Tibial nerve (tissue), 4 donors: ENCODE results near the gene STEAP1B.

Experiments used
- CTCF ChIP-seq, 5 experiments: fragments of 200-600 bp in 3 of 5; fragments of 450-650 bp in 2 of 5; sonication (generic) in 3 of 5; IDR thresholded peaks; one replicate each; pipeline ENCODE4 v1.5.1; 2016 to 2019; ENCODE audit warnings: antibody characterized with exemption in 5 of 5, mild to moderate bottlenecking in 3 of 5, moderate library complexity in 2 of 5
- EP300 ChIP-seq, 2 donors: sonication (generic); formaldehyde crosslinking; IDR thresholded peaks; one replicate each; pipeline ENCODE4 v1.6.1; 2017; ENCODE audit warnings: antibody characterized with exemption in 2 of 2, mild to moderate bottlenecking in 1 of 2
- POLR2A ChIP-seq, 2 donors: fragments of 450-650 bp; IDR thresholded peaks; one replicate each; pipeline ENCODE4 v1.6.1; 2017; ENCODE audit warnings: antibody characterized with exemption in 2 of 2, mild to moderate bottlenecking in 2 of 2, moderate library complexity in 2 of 2

GRCh38 chr7:22427855-22428254 lies 72.1 kb downstream of the STEAP1B start:
- no peak for TF ChIP-seq CTCF (IDR thresholded peaks at IDR 0.05)
- TF ChIP-seq POLR2A (IDR thresholded peaks at IDR 0.05), result no peak
- TF ChIP-seq EP300 (IDR thresholded peaks at IDR 0.05), result no peak
